Left ventricle myocardium superior (tissue), 1 donor: ENCODE results near the gene ZNF646. TPM values are rescaled to one million over a fixed set of nuclear protein-coding genes. Genes with fewer than 3 reads are reported as not detected.
"Not testable (repeated sequence)": the region's sequence is repeated elsewhere in the genome, so short reads cannot be mapped to it uniquely, and the experiment has no call there.

Experiments
- ATAC-seq: fragments of 200-7000 bp; cut with Tn5 transposase; one replicate; pipeline ENCODE4 v1.9.1; 2020; ENCODE audit warnings: mild to moderate bottlenecking, moderate library complexity
- DNase-seq: peaks from one replicate; pipeline ENCODE4 v3.0.0-alpha.2; 2020
- intact Hi-C: fragments of 100-400 bp; cut with micrococcal nuclease; formaldehyde crosslinking; loops from one replicate; pipeline ENCODE4 v1.11.0; 2022
- total RNA-seq: library from RNA; stranded (reverse); fragmentation: NEBNext Ultra II Directional; extraction: Animal tissue kit (Norgen Biotek cat#: 25700); gene quantifications from one replicate; pipeline ENCODE4 v1.2.1, GENCODE V29; 2021
- donor health status: DM: no; HTN: yes; CAD: no; lungs with severe emphysema.

Gene ZNF646
- total RNA-seq, 1 donor from 2014 or later: 9.9 TPM

DNA sequence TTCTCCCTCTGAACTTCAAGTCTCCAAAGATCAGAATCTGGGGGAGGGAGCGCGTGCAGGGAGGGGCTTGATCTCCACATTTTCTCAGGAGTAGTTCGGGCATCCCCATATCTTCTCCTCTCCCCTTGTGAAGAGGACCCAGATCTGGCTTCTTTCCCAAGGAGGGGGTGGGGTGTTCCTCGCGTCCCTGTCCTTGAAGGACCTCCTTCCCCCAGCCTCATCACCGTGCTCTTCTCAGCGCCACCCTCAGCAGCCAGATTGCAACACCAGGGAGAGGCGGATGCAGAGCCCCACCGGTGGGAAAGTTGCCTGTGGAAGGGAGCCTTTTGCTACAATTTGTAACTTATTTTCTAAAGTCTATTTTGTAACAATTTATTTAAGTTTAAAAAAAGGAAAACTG is 8.9 kb downstream of the ZNF646 start:
- ATAC-seq (no peak), DNase-seq (no peak)
- intact Hi-C loops: no loop called here

GRCh38 chr16:31083556-31083955 is 9.3 kb downstream of the ZNF646 start:
- no peak for ATAC-seq
- no peak for DNase-seq
- intact Hi-C loops: no loop called here

- ATAC-seq (no peak), DNase-seq (no peak)
- intact Hi-C loops: no loop called here
These were observed 9.8 kb downstream of the ZNF646 start for GRCh38 chr16:31083981-31084380.

DNA sequence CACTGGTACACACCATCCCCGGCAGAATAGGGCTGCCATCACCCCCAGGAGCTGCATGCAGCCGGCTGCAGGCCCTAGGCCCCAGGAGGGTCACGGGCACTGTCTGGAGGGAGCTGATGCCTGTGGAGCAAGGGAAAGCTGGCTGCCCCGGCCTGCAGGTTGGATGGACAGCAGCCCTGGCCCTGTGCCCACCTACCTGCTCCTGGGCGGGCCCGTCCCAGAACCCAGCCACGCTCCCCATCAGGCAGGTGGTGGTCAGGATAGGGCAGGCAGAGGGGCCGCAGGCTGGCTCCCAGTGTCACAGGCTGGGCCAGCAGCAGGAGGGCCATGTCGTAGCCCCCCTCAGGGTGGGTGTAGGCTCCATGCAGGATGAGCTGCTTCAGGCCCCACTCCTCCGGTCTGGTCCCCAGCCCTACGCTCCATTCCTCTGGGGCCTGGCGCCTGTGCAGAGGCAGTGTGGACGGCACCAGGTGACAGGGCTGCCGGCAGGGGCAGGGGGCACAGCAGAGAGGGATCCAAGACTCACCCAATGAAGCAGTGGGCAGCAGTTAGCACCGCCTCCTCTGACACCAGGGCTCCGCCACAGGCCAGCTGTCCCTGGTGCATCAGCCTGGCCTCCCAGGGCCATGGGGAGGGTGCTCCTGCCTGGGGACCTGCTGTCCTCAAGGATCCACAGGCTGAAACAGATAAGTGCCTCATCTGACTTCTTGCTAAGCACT is 10.5 kb downstream of the ZNF646 start:
- no peak for DNase-seq

DNA sequence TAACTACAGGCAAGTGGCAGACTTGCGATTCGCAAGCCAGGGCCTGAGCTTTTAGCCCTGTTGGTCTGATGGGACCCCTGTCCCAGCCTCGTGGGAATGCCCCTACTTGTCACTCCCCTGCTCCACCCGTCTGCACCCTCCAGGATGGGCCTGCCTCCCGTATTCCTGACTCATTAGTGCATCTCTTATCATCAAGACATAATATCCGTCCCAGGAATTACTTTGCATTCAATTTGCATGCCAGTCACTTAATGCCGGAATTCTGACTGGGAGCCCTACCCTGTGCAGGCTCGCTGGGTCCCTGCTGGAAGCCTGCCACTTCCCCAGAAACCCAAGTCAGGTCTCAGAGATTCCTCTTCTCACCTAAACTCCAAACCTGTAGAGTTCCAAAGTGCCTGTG is 11.2 kb downstream of the ZNF646 start:
- DNase-seq: no peak
- ATAC-seq: no peak
- intact Hi-C loops: no loop called here

More for the DNA sequence above, 10.5 kb downstream of the ZNF646 start:
- intact Hi-C loops: no loop called here
- no peak for ATAC-seq

DNA sequence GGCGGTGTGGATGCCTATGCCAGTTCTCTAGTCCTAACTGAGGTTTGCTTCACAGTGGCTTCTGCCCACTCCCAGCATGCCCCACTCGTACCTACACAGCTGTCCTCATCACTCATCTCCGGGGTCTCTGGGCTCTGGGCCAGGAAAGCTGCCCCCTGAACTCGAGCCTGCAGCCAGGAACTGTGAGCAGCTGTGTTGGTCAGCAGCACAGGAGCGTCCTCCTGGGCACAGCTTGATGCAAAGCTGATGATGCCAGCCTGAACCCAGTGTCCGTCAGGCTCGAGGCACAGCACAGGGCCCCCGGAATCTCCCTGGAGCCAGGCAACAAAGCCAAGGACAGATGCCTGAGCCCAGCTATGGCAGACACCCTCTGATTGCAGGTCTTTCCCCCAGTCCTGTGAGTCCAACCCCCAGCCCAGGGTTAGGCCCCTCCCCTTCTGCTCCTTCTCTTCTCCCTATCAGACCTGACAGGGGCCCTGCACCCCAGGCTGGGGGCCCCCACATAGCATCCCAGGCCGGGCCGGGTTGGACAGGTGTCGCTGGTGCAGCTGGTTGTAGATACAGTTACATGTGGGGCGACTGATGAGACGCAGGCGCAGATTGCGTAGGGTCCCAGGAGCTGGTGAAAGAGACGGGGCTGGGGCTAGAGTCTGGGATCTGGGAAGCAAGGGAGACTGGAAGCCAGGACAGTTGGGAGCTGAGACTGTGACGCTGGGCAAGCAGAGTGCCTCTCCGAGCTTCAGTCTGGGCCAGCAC is 11.8 kb downstream of the ZNF646 start:
- no peak for ATAC-seq
- intact Hi-C loops: no loop called here
- no peak for DNase-seq

- no peak for ATAC-seq
- DNase-seq: no peak
- intact Hi-C loops: no loop called here
These were observed 12.3 kb downstream of the ZNF646 start for GRCh38 chr16:31086629-31086906.

DNA sequence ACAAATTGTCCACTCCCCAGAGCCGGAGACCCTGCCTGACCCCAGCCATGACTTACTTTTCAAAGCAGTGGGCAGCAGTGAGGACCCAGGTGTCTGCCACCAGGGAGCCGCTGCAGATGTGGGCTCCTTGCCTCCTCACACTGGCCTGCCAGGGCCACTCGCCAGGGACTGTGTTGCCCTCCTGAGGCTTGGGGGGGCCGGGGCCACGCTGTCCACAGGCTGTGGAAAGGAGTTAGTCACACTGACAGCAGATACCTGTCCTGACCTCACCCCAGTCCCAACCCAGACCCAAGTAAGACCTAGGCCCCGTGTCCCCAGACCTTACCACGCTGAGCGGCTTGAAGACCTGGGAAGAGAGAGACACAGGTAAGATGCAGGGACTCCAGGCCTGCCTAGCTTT is 13.3 kb downstream of the ZNF646 start:
- DNase-seq (no peak), ATAC-seq (no peak)
- intact Hi-C loops: no loop called here

- no peak for ATAC-seq
- intact Hi-C loops: no loop called here
- no peak for DNase-seq
These were observed 13.7 kb downstream of the ZNF646 start for GRCh38 chr16:31087971-31088370.

DNA sequence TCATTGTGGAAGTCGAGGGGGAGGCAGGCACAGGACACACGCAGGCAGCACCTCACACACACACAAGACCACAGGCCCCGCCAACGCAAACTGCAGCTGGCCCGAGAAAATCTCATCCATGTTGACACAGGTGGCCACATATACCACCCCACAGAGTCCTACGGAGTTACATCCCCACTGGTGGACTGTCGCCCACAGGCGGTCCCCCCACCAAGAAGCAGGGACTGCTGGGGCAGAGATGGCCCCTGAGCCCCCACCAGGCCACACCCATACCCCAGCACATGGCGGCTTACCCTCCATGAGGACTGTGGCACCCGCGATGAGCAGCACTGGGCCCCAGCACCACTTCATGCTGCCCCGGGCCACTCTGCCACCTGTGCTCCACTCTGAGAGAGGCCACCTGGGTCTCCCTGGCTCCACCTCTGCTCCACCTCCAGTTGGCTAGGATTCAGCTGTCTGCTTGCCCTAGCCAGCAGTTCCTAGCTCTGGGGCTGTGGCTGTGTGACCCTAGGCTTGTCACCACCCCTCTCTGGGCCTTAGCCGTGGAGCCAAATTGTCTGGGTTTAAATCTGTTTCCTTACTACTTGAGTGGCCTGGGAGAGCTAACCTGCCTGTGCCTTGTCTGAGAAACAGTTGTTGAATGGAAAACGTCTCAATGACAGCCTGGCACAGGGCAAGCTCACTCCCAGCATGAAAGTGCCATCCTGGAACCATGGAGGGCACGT is 14.4 kb downstream of the ZNF646 start, which contains the start of gene PRSS53:
Gene PRSS53 (minus strand): TSS at position 485 of the 725 bp plus-strand sequence. CDS start 134 bp downstream, at position 351.
- ATAC-seq: no peak

GRCh38 chr16:31089199-31089598 is 15.0 kb downstream of the ZNF646 start:
- intact Hi-C loops: no loop called here
- ATAC-seq: no peak
- DNase-seq: no peak

More for the DNA sequence above, 14.4 kb downstream of the ZNF646 start, which contains the start of gene PRSS53:
- intact Hi-C loops: no loop called here
- DNase-seq: no peak

GRCh38 chr16:31090540-31090939 is 16.3 kb downstream of the ZNF646 start:
- intact Hi-C loops: no loop called here
- no peak for ATAC-seq
- no peak for DNase-seq

DNA sequence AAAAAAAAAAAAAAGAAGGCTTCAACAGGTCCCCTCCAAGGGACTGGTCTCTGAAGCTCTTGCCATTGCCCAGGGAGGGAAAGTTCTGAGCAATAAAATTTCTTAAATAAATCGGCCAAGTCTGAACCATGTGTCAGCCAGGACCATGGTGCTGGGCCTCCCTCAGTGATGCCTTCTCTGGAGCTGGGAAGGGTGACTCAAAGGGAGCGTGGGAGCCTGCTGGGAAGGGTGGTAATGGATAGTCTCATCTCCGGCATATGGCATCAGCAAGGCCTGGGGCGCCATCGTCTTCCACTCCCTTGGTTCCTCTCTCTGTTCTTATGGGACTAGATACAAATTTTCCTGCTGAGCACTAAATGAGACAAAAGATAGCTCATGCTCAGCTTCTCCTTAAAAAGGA is 18.1 kb downstream of the ZNF646 start:
- intact Hi-C loops: no loop called here
- DNase-seq (no peak), ATAC-seq (no peak)

DNA sequence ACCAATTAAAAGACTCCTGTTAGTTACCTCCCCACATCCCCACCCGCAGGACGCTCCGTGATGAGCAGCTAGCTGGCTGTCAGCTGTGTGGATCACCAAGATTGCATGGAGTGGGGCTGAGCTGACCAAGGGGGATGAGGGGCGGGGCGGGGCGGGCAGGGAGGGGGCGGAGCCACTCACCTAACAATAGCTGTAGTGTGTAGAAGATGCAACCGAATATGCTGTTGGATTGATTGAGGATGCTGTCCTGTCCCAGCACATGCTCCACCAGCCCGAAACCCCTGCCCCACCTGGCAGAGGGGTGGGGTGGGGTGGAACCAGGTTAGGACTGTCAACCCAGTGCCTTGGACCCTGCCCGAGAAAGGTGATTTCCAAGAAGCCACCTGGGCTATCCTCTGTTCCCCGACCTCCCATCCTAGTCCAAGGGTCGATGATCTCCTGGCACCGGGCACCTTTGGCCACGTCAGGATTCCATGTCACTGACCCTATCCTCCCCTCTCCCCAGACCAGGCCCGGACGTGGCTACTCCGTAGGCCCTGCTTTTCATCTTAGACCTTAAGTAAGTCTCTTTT is 19.0 kb downstream of the ZNF646 start:
- intact Hi-C loops: no loop called here
- ATAC-seq: no peak
- no peak for DNase-seq

- peak; percentile 13 for ATAC-seq
- intact Hi-C loops: no loop called here
- DNase-seq: no peak
These were observed 19.8 kb downstream of the ZNF646 start for GRCh38 chr16:31094088-31094423.

DNA sequence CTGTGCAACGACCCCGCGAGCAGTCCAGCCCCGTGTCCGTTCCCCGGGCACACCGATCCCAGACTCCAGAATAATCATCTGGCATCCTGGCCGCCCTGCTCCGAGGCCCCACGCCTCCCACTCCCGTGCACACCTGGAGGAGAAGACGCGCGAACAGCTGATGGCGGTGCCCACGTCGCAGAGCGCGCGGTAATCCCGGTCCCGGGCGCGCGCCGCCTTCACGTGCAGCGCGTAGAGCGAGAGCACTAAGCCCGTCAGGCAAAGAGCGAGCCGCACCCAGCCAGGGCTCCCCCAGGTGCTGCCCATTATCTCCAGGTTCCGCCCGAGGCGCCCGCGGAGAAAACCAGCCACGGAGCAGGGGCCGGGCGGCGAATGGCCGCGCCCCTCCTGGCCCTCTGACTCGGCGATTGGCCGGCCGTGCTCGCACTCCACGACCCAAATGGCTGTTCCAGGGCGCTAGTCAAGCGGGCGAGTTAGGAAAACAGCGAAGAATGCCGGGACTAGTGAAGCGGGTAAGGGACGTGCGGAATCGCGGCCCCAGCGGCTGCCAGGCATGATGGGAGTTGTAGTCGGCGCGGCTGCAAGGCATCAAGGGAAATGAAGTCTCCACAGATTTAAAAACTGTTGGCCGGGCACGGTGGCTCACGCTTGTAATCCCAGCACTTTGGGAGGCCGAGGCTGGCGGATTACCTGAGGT is 20.4 kb downstream of the ZNF646 start, which contains the start of gene VKORC1:
Gene VKORC1 (minus strand): TSS at position 374 of the 697 bp plus-strand sequence. CDS start 68 bp downstream, at position 306.
- peak; percentile 96 for ATAC-seq
- intact Hi-C loops: no loop called here
- DNase-seq: peak; percentile 96

DNA sequence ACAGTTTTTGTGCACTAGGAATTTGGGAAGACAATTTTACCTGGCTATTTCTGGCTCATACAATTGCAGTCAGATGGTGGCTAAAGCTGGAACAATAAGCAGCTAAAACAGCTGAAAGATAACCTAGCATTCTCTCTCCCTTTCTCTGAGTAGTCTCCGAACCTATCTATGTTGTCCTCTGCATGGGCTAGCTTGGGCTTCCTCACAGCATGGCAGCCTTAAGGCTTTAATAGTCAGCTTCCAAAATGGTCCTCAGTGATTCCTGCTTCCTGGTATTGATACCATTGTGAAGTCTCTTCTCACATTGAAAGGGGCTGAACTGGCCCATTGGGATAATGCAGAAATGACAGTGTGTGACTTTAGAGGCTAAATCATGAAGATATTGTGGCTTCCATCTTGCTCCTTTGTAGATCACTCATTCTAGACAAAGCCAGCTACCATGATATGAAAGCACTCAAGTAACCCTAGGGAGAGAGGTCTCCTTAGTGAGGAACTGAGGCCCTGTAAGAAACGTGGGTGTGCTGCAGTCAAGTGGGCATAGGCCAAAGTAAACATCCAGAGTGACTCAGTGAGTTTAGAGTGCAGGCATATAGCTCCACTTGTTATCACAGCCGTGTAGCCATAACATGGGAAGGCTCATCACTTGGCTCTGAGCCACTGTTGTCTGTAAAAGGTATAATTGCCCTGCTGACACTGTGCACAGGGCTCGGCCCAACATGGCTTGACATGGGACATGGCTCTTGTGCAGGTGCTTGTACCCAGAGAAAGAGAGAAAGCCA is 25.8 kb downstream of the ZNF646 start:
- no peak for ATAC-seq
- intact Hi-C loops: no loop called here
- DNase-seq: no peak

DNA sequence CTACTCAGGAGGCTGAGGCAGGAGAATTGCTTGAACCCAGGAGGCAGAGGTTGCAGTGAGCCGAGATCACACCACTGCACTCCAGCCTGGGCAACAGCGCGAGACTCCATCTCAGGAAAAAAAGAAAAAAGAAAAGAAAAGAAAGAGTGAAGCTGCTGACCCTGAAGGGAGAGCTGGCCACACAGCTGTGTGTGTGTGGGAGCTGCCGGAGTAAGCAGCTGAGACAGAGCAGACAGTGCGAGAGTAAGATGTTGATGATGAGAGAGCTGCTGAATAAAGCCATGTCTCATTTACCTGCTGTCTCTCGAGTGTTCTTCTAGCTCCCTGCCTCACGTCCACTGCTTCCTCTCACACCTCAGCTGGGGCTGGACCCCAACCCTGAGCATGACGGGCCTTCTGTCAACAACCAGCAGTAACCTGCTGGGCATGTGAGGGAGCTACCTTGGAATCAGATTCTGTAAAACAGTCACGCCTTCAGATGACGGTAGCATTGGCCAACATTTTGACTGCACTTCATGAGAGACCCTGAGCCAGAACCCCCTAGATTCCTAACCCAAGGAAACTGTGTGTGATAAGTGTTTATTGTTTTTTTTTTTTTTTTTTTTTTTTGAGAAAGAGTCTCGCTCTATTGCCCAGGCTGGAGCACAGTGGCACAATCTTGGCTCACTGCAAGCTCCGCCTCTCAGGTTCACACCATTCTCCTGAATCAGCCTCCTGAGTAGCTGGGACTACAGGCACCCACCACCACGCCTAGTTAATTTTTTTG is 26.8 kb downstream of the ZNF646 start:
- ATAC-seq, DNase-seq, intact Hi-C loops: not testable (repeated sequence)
